ENCODE data around the gene PUM1. TPM values are rescaled to one million over a fixed set of nuclear protein-coding genes. Genes with fewer than 3 reads are reported as not detected.

PUM1 gene
- total and polyA plus RNA-seq, 12 donors = 22.6 to 167 (median 91.5) TPM

GRCh38 chr1:30998887-30999286, 66.6 kb downstream of the PUM1 start:
- peaks cover 10 to 33% of the 10 kb centered on the region in 2 donors for H3K4me1 ChIP-seq (replicated peaks in 1 of 2)
- H3K9me3 ChIP-seq (replicated peaks in 1 of 3) = no peaks in the 10 kb centered on the region
- H3K36me3 ChIP-seq (replicated peaks in 1 of 2) = peaks cover 0 to 17% of the 10 kb centered on the region in 2 donors
- TF ChIP-seq POLR2A (IDR thresholded peaks at IDR 0.05) = no peak
- TF ChIP-seq, protein P1, sequence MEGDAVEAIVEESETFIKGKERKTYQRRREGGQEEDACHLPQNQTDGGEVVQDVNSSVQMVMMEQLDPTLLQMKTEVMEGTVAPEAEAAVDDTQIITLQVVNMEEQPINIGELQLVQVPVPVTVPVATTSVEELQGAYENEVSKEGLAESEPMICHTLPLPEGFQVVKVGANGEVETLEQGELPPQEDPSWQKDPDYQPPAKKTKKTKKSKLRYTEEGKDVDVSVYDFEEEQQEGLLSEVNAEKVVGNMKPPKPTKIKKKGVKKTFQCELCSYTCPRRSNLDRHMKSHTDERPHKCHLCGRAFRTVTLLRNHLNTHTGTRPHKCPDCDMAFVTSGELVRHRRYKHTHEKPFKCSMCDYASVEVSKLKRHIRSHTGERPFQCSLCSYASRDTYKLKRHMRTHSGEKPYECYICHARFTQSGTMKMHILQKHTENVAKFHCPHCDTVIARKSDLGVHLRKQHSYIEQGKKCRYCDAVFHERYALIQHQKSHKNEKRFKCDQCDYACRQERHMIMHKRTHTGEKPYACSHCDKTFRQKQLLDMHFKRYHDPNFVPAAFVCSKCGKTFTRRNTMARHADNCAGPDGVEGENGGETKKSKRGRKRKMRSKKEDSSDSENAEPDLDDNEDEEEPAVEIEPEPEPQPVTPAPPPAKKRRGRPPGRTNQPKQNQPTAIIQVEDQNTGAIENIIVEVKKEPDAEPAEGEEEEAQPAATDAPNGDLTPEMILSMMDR (IDR thresholded peaks at IDR 0.05) = no peak
- H3K27ac ChIP-seq = no peak overlapping the region
- no peaks in the 10 kb centered on the region for H3K27me3 ChIP-seq
- DNase-seq = peak in 1 of 7 donors; percentile 25
- WGBS, 4 donors = 29 to 73% (median 59%) methylated on average over 1 of the region's 1 CpG
- intact Hi-C loops (cut with DNase I) = loop anchor here in 1 of 2 donors (10.0 kb wide), 1 partner anchor 56 kb away; no protein-coding TSS in a partner anchor
- H3K4me3 ChIP-seq = no peak overlapping the region

DNA sequence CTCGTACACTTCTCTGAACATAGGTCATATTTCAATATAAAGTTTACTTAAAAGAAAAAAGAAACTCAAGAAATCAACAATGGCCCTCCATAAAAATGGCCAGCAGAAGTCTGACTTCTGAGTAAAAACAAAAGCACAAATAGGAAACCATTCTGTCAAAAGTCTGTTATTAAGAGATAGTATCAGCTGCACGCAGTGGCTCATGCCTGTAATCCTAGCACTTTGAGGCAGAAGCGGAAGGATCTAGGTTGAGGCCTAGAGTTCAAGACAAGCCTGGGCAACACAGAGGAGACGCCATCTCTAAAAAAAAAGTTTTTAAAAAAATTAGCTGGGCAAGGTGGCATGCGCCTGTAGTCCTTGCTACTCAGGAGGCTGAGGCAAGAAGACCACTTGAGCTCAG, 67.3 kb downstream of the PUM1 start:
- intact Hi-C loops (cut with DNase I) = loop anchor here in 1 of 2 donors (10.0 kb wide), 1 partner anchor 57 kb away; no protein-coding TSS in a partner anchor
- DNase-seq = no peak
- no peak overlapping the region for H3K4me3 ChIP-seq
- H3K9me3 ChIP-seq (replicated peaks in 1 of 3) = no peaks in the 10 kb centered on the region
- 95 to 99% (median 96%) methylated on average over 5 of the region's 5 CpGs for WGBS, 4 donors
- TF ChIP-seq POLR2A (IDR thresholded peaks at IDR 0.05) = no peak
- TF ChIP-seq, protein P1 (IDR thresholded peaks at IDR 0.05) = no peak
- no peaks in the 10 kb centered on the region for H3K27me3 ChIP-seq
- H3K4me1 ChIP-seq (replicated peaks in 1 of 2) = peaks cover 10 to 33% of the 10 kb centered on the region in 2 donors
- H3K27ac ChIP-seq = no peak overlapping the region
- H3K36me3 ChIP-seq (replicated peaks in 1 of 2) = peaks cover 0 to 9% of the 10 kb centered on the region in 2 donors

DNA sequence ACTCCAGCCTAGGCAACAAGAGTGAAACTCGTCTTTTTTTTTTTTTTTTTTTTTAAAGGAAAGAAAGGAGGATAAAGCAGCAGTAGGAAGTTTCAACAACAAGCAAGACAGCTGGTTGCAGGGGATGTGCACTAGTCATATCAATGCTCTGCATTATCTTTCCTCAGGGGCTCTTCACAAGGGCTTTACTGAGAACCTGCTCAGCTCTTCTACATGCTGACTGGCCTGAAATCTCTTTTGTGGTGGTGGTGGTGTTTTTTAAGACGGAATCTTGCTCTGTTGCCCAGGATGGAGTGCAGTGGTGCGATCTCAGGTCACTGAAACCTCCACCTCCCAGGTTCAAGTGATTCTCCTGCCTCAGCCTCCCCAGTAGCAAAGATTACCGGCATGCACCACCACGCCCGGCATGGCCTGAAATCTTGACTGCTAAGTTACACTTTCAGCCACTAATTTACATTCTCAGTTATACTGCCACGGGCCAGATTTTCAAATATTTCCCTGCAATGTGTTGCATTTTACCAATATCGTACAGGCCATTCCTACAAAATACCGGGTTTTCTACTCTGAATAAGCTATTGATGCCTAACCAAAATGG, 68.0 kb downstream of the PUM1 start:
- intact Hi-C loops (cut with DNase I) = loop anchor here in 1 of 2 donors (10.0 kb wide), 1 partner anchor 57 kb away; no protein-coding TSS in a partner anchor
- no peak for DNase-seq
- no peaks in the 10 kb centered on the region for H3K27me3 ChIP-seq
- 94 to 96% (median 95%) methylated on average over 9 of the region's 9 CpGs for WGBS, 4 donors
- H3K4me1 ChIP-seq (replicated peaks in 1 of 2) = peaks cover 10 to 33% of the 10 kb centered on the region in 2 donors
- no peaks in the 10 kb centered on the region for H3K9me3 ChIP-seq (replicated peaks in 1 of 3)
- H3K4me3 ChIP-seq = no peak overlapping the region
- H3K36me3 ChIP-seq (replicated peaks in 1 of 2) = peaks cover 0 to 3% of the 10 kb centered on the region in 2 donors
- TF ChIP-seq POLR2A (IDR thresholded peaks at IDR 0.05) = no peak
- TF ChIP-seq, protein P1 (IDR thresholded peaks at IDR 0.05) = no peak
- no peak overlapping the region for H3K27ac ChIP-seq

- H3K36me3 ChIP-seq (replicated peaks in 1 of 2) = peaks cover 0 to 12% of the 10 kb centered on the region in 2 donors
- H3K27ac ChIP-seq = no peak overlapping the region
- WGBS, 4 donors = 58 to 62% (median 61%) methylated on average over 3 of the region's 3 CpGs
- DNase-seq = no peak
- no peaks in the 10 kb centered on the region for H3K27me3 ChIP-seq
- peaks cover 10 to 28% of the 10 kb centered on the region in 2 donors for H3K4me1 ChIP-seq (replicated peaks in 1 of 2)
- TF ChIP-seq, protein P1 (IDR thresholded peaks at IDR 0.05) = no peak
- no peak for TF ChIP-seq POLR2A (IDR thresholded peaks at IDR 0.05)
- intact Hi-C loops (cut with DNase I) = loop anchor here in 1 of 2 donors (10.0 kb wide), 1 partner anchor 59 kb away; no protein-coding TSS in a partner anchor
- no peak overlapping the region for H3K4me3 ChIP-seq
- no peaks in the 10 kb centered on the region for H3K9me3 ChIP-seq (replicated peaks in 1 of 3)
Observed at GRCh38 chr1:30995990-30996612, 69.4 kb downstream of the PUM1 start.

Measured in adrenal gland (tissue), 12 donors.